Measurements from ENCODE around the gene PSME1. TPM values are rescaled to one million over a fixed set of nuclear protein-coding genes. Genes with fewer than 3 reads are reported as not detected.

The PSME1 gene
- total RNA-seq, 2 experiments from 2014 or later: 149 to 187 TPM

DNA sequence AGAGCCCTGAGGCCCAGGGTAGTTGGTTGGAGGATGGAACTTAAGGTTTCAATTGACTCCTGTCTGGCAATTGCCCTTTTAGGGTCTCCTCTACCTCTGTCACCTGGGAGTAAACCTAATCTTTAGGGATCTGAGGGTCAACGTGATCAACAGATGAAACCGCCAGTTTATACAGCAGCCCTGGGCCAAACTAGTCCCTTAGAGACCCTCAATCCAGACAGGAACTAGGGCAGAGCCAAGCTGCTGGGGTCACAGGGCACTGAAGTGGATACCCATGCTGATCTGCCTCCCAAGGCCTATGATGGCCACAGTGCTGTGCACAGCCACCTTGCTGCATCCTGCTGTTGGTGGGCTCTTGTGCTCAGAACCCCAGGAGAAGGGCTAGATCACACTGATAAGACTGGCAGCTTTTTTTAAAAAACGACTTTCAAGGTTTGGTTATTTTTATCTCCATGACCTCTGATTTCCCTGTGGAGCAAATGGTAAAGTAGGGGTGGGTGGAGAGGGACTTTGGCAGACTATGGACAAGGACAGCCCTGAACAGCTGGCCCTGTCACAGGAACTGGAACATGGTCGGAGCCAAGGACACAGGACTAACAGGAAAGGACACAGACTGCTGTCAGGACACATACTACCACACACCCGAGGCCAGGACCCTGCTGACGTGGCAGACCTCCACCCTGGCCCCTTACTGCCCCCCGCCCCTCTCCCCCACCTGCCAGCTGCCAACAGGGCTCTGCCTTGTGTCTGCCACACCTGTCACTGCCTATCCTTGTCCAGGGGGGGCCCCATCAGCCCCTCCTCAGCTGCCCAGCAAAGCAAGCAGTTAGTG is 5.1 kb upstream of the PSME1 start:
- no peak overlapping the region for H3K4me3 ChIP-seq (ENCODE audit: low read depth, low read length, poor library complexity, severe bottlenecking)
- ChIA-PET POLR2A (interaction anchor here (0.7 kb wide), 1 partner anchor 164 kb away, joined by 3 read pairs; no protein-coding TSS in a partner anchor), CTCF (ENCODE audit: unreplicated experiment) (no interaction called here)
- H3K9me3 ChIP-seq (ENCODE audit: low read length): no peaks in the 10 kb centered on the region
- BruUV-seq (replicated peaks): no TSS peak
- H2AFZ ChIP-seq (ENCODE audit: low read length): no peak overlapping the region
- peaks cover 27% of the 10 kb centered on the region for H3K4me1 ChIP-seq (ENCODE audit: insufficient read depth, low read length, poor library complexity, severe bottlenecking)
- H4K20me1 ChIP-seq (ENCODE audit: insufficient read depth, low read length): no peaks in the 10 kb centered on the region
- H3K79me2 ChIP-seq (ENCODE audit: insufficient read depth, low read depth, low read length): no peaks in the 10 kb centered on the region
- H3K9me2 ChIP-seq (ENCODE audit: insufficient read depth, low read length): no peaks in the 10 kb centered on the region
- H3K27ac ChIP-seq (ENCODE audit: low read depth, low read length, poor library complexity, severe bottlenecking): no peak overlapping the region
- TF ChIP-seq CTCF (conservative IDR thresholded peaks at IDR 0.05; ENCODE audit: low read length) (no peak), EZH2phosphoT487 (IDR thresholded peaks at IDR 0.05; ENCODE audit: borderline replicate concordance, low read depth, low read length) (no peak)
- intact Hi-C loops (cut with micrococcal nuclease; ENCODE audit: unreplicated experiment): no loop called here
- no peaks in the 10 kb centered on the region for H3K36me3 ChIP-seq (ENCODE audit: insufficient read depth, low read length)
- H3K4me2 ChIP-seq (ENCODE audit: low read length): no peak overlapping the region
- DNase-seq (ENCODE audit: low spot score): no peak

- Histone ChIP-seq H3K9me2 (ENCODE audit: insufficient read depth, low read length) (no peaks in the 10 kb centered on the region), H3K79me2 (ENCODE audit: insufficient read depth, low read depth, low read length) (no peaks in the 10 kb centered on the region), H3K4me3 (ENCODE audit: low read depth, low read length, poor library complexity, severe bottlenecking) (no peak overlapping the region), H3K27ac (ENCODE audit: low read depth, low read length, poor library complexity, severe bottlenecking) (no peak overlapping the region), H2AFZ (ENCODE audit: low read length) (no peak overlapping the region), H3K9me3 (ENCODE audit: low read length) (no peaks in the 10 kb centered on the region), H3K4me1 (ENCODE audit: insufficient read depth, low read length, poor library complexity, severe bottlenecking) (peaks cover 27% of the 10 kb centered on the region), H3K36me3 (ENCODE audit: insufficient read depth, low read length) (no peaks in the 10 kb centered on the region), H4K20me1 (ENCODE audit: insufficient read depth, low read length) (no peaks in the 10 kb centered on the region), H3K4me2 (ENCODE audit: low read length) (no peak overlapping the region)
- TF ChIP-seq EZH2phosphoT487 (IDR thresholded peaks at IDR 0.05; ENCODE audit: borderline replicate concordance, low read depth, low read length): no peak
- no peak for TF ChIP-seq CTCF (conservative IDR thresholded peaks at IDR 0.05; ENCODE audit: low read length)
- ChIA-PET CTCF (ENCODE audit: unreplicated experiment) (no interaction called here), POLR2A (interaction anchor here (2.8 kb wide), 1 partner anchor 16 kb away, joined by 11 read pairs; no protein-coding TSS in a partner anchor)
- no TSS peak for BruUV-seq (replicated peaks)
- no peak for DNase-seq (ENCODE audit: low spot score)
- intact Hi-C loops (cut with micrococcal nuclease; ENCODE audit: unreplicated experiment): no loop called here
Observed at GRCh38 chr14:24131549-24131966, 4.4 kb upstream of the PSME1 start.
